ENCODE measurements around the gene NUP62. TPM values are rescaled to one million over a fixed set of nuclear protein-coding genes. Genes with fewer than 3 reads are reported as not detected.

The NUP62 gene
- total RNA-seq, 1 experiment from 2014 or later = 85.2 TPM

- no peak for ATAC-seq
- H3K4me2 ChIP-seq (ENCODE audit: low read length) = no peak overlapping the region
Measured at GRCh38 chr19:49907745-49908446, 21.4 kb downstream of the NUP62 start.

More at GRCh38 chr19:49907745-49908446, 21.4 kb downstream of the NUP62 start:
- H3K4me1 ChIP-seq (ENCODE audit: control insufficient read depth in 1 of 2, insufficient read depth in 2 of 2, low read length in 2 of 2) = no peaks in the 10 kb centered on the region
- no peaks in the 10 kb centered on the region for H3K9me3 ChIP-seq (ENCODE audit: control insufficient read depth in 1 of 2, insufficient read depth in 1 of 2, low read depth in 1 of 2, low read length in 2 of 2)
- H3K27me3 ChIP-seq (ENCODE audit: insufficient read depth, low read length) = no peaks in the 10 kb centered on the region
- RAD21 ChIA-PET (ENCODE audit: low non-redundant PET in 1 of 2, low total read pairs in 2 of 2, uncharacterized antibody in 2 of 2, unreplicated experiment in 2 of 2) = no interaction called here
- BruUV-seq (replicated peaks) = no TSS peak
- H3K4me3 ChIP-seq (replicated peaks in 1 of 2; ENCODE audit: low read depth in 1 of 2, low read length in 2 of 2) = no peak overlapping the region
- intact Hi-C loops (cut with micrococcal nuclease) = no loop called here
- POLR2A ChIA-PET = no interaction called here
- H2AFZ ChIP-seq (ENCODE audit: low read depth, low read length, poor library complexity, severe bottlenecking) = no peak overlapping the region
- TF ChIP-seq JUND (IDR thresholded peaks at IDR 0.05) = no peak
- no peak for TF ChIP-seq CEBPB (IDR thresholded peaks at IDR 0.05; ENCODE audit: low read depth)
- TF ChIP-seq SIN3A (IDR thresholded peaks at IDR 0.05; ENCODE audit: low read depth) = no peak
- TF ChIP-seq EZH2phosphoT487 (IDR thresholded peaks at IDR 0.05; ENCODE audit: borderline replicate concordance) = no peak
- TF ChIP-seq RAD21 (IDR thresholded peaks at IDR 0.05; ENCODE audit: low read depth) = no peak
- no peak for TF ChIP-seq ZBTB33 (IDR thresholded peaks at IDR 0.05; ENCODE audit: extremely low read depth, insufficient replicate concordance, low read length)
- TF ChIP-seq SRF (IDR thresholded peaks at IDR 0.05; ENCODE audit: low read depth) = no peak
- TF ChIP-seq TCF7L2 (IDR thresholded peaks at IDR 0.05; ENCODE audit: borderline replicate concordance, extremely low read depth, insufficient read depth, insufficient read length) = no peak
- peaks cover 36% of the 10 kb centered on the region for H3K79me2 ChIP-seq (ENCODE audit: insufficient read depth, low read length)
- H4K20me1 ChIP-seq (ENCODE audit: insufficient read depth) = no peaks in the 10 kb centered on the region
- CTCF ChIA-PET = no interaction called here
- no peaks in the 10 kb centered on the region for H3K9me2 ChIP-seq (ENCODE audit: insufficient read depth)
- H3K9ac ChIP-seq (ENCODE audit: low read length) = no peak overlapping the region
- no peak overlapping the region for H3K27ac ChIP-seq (ENCODE audit: low read depth, low read length)
- H3K36me3 ChIP-seq (ENCODE audit: control insufficient read depth in 1 of 2, insufficient read depth in 2 of 2, low read length in 2 of 2) = peaks cover 20 to 38% of the 10 kb centered on the region in 2 experiments
- no peak for DNase-seq (ENCODE audit: low read depth, low spot score)
